GM18858 (cell line): ENCODE results near the gene ELF2.
"Not testable (repeated sequence)": the region's sequence is repeated elsewhere in the genome, so short reads cannot be mapped to it uniquely, and the experiment has no call there.

Experiments
- ATAC-seq: cut with Tn5 transposase; IDR thresholded peaks from one replicate; pipeline ENCODE4 v1.9.1; 2021; ENCODE audit not compliant: unreplicated experiment

ELF2 gene

GRCh38 chr4:139144911-139145551, 32.0 kb downstream of the ELF2 start:
- ATAC-seq = no peak

GRCh38 chr4:139144161-139144859, 32.7 kb downstream of the ELF2 start:
- no peak for ATAC-seq

GRCh38 chr4:139142980-139143379, 34.0 kb downstream of the ELF2 start:
- ATAC-seq = no peak

- ATAC-seq = peak; percentile 93
Measured at GRCh38 chr4:139142087-139142486, 34.9 kb downstream of the ELF2 start.

GRCh38 chr4:139137763-139138162, 39.3 kb downstream of the ELF2 start:
- no peak for ATAC-seq

- ATAC-seq = no peak
Measured at GRCh38 chr4:139134403-139134802, 42.6 kb downstream of the ELF2 start.

GRCh38 chr4:139131209-139131870, 45.7 kb downstream of the ELF2 start:
- no peak for ATAC-seq

GRCh38 chr4:139129206-139129605, 47.8 kb downstream of the ELF2 start:
- no peak for ATAC-seq

GRCh38 chr4:139126898-139127297, 50.1 kb downstream of the ELF2 start:
- ATAC-seq = no peak

GRCh38 chr4:139123910-139124309, 53.1 kb downstream of the ELF2 start:
- no peak for ATAC-seq

GRCh38 chr4:139118365-139118764, 58.7 kb downstream of the ELF2 start:
- ATAC-seq = no peak

GRCh38 chr4:139115226-139115625, 61.8 kb downstream of the ELF2 start:
- no peak for ATAC-seq

GRCh38 chr4:139114795-139115194, 62.2 kb downstream of the ELF2 start:
- not testable (repeated sequence) for ATAC-seq

GRCh38 chr4:139112650-139113049, 64.4 kb downstream of the ELF2 start:
- ATAC-seq = no peak

- no peak for ATAC-seq
Measured at GRCh38 chr4:139108567-139109128, 68.4 kb downstream of the ELF2 start.

- peak; percentile 93 for ATAC-seq
Measured at GRCh38 chr4:139099366-139099982, 77.5 kb downstream of the ELF2 start.

- ATAC-seq = no peak
Measured at GRCh38 chr4:139092271-139092670, 84.7 kb downstream of the ELF2 start.

- ATAC-seq = no peak
Measured at GRCh38 chr4:139085141-139085540, 91.9 kb downstream of the ELF2 start.

GRCh38 chr4:139084804-139085093, 92.3 kb downstream of the ELF2 start:
- no peak for ATAC-seq

GRCh38 chr4:139083956-139084803, 92.8 kb downstream of the ELF2 start:
- ATAC-seq = peak; percentile 32

GRCh38 chr4:139083607-139083955, 93.4 kb downstream of the ELF2 start:
- peak; percentile 14 for ATAC-seq
